CD4-positive, CD25-positive, alpha-beta regulatory T cell (primary cell): ENCODE measurements around the gene DAD1. TPM values are rescaled to one million over a fixed set of nuclear protein-coding genes. Genes with fewer than 3 reads are reported as not detected.
"Not testable (repeated sequence)": the region's sequence is repeated elsewhere in the genome, so short reads cannot be mapped to it uniquely, and the experiment has no call there.

Source experiments
- ATAC-seq, 2 donors: fragments of 150-1000 bp; cut with Tn5 transposase; one replicate each; pipeline ENCODE4 v1.10.0; 2021; ENCODE audit warnings: low read depth in 2 of 2, moderate number of reproducible peaks in 2 of 2, moderate library complexity in 1 of 2
- DNase-seq, 3 donors: peaks; one replicate each; pipeline versions ENCODE4 v3.0.0 to v3.0.0-alpha.2; 2012 to 2022; ENCODE audit warnings: mixed read lengths in 1 of 3
- H3K27ac ChIP-seq: one replicate; pipeline ENCODE4 v1.7.0; 2013; ENCODE audit warnings: mild to moderate bottlenecking, low read length; ENCODE audit not compliant: insufficient read depth, poor library complexity, severe bottlenecking
- H3K27me3 ChIP-seq: one replicate; pipeline ENCODE4 v1.7.0; 2013; ENCODE audit warnings: low read length; ENCODE audit not compliant: control insufficient read depth, insufficient read depth
- H3K36me3 ChIP-seq: one replicate; pipeline ENCODE4 v1.7.0; 2013; ENCODE audit warnings: mild to moderate bottlenecking, low read length, moderate library complexity; ENCODE audit not compliant: control insufficient read depth, insufficient read depth
- H3K4me1 ChIP-seq: 2 replicates; pipeline ENCODE4 v1.7.0; 2013; ENCODE audit warnings: mild to moderate bottlenecking, low read length; ENCODE audit not compliant: insufficient read depth, control insufficient read depth, poor library complexity, severe bottlenecking
- H3K4me3 ChIP-seq: one replicate; pipeline ENCODE4 v1.7.0; 2013; ENCODE audit warnings: low read depth, mild to moderate bottlenecking, low read length, moderate library complexity
- H3K9me3 ChIP-seq, 2 experiments: 1 replicate in 1 of 2; 2 replicates in 1 of 2; pipeline ENCODE4 v1.7.0; 2013; ENCODE audit warnings: low read length in 2 of 2, mild to moderate bottlenecking in 1 of 2, moderate library complexity in 1 of 2; ENCODE audit not compliant: control insufficient read depth in 2 of 2
- H3K27ac Mint-ChIP-seq, 3 donors: one replicate each; pipeline ENCODE4 v1.8.0; 2020 to 2022; ENCODE audit warnings: mild to moderate bottlenecking in 3 of 3, mixed read lengths in 3 of 3, moderate library complexity in 2 of 3
- H3K27me3 Mint-ChIP-seq: one replicate; pipeline ENCODE4 v1.8.0; 2022; ENCODE audit warnings: mild to moderate bottlenecking, mixed read lengths
- H3K36me3 Mint-ChIP-seq: one replicate; pipeline ENCODE4 v1.8.0; 2020; ENCODE audit warnings: mixed read lengths
- H3K4me1 Mint-ChIP-seq, 4 donors: one replicate each; pipeline ENCODE4 v1.8.0; 2020 to 2022; ENCODE audit warnings: mixed read lengths in 4 of 4, mild to moderate bottlenecking in 1 of 4
- H3K4me3 Mint-ChIP-seq, 4 donors: one replicate each; pipeline ENCODE4 v1.8.0; 2020 to 2022; ENCODE audit warnings: mild to moderate bottlenecking in 4 of 4, mixed read lengths in 4 of 4, moderate library complexity in 3 of 4
- H3K9me3 Mint-ChIP-seq, 7 donors: one replicate each; pipeline ENCODE4 v1.8.0; 2020 to 2022; ENCODE audit warnings: mixed read lengths in 7 of 7, mild to moderate bottlenecking in 3 of 7, moderate library complexity in 2 of 7
- polyA plus RNA-seq, 4 donors: library from polyadenylated mRNA; unstranded; fragments of 300-500 nt; fragmentation: Illumina TruSeq; gene quantifications; one replicate each; pipeline ENCODE4 v1.2.3, GENCODE V29; 2021
- total RNA-seq: library from RNA; stranded (reverse); gene quantifications from one replicate; pipeline ENCODE4 v1.2.3, GENCODE V29; 2022

The DAD1 gene
- total and polyA plus RNA-seq, 5 donors from 2014 or later = 81.8 to 720 (median 683) TPM

GRCh38 chr14:22626590-22626989 is 37.6 kb upstream of the DAD1 start:
- no peak for DNase-seq
- Mint-ChIP-seq H3K27me3 (peaks cover 48% of the 10 kb centered on the region), H3K4me3 (no peak overlapping the region), H3K9me3 (peaks cover 0 to 13% (median 5%) of the 10 kb centered on the region in 7 donors), H3K27ac (no peak overlapping the region), H3K4me1 (peaks cover 0 to 8% (median under 1%) of the 10 kb centered on the region in 4 donors), H3K36me3 (no peaks in the 10 kb centered on the region)
- no peak overlapping the region for H3K27ac ChIP-seq
- no peak overlapping the region for H3K4me3 ChIP-seq
- H3K27me3 ChIP-seq = peaks cover 13% of the 10 kb centered on the region
- no peaks in the 10 kb centered on the region for H3K9me3 ChIP-seq
- no peaks in the 10 kb centered on the region for H3K4me1 ChIP-seq
- no peaks in the 10 kb centered on the region for H3K36me3 ChIP-seq
- ATAC-seq = no peak

GRCh38 chr14:22623047-22623446 is 34.0 kb upstream of the DAD1 start:
- ATAC-seq (no peak), DNase-seq (no peak)
- Histone ChIP-seq H3K9me3 (no peaks in the 10 kb centered on the region), H3K4me1 (no peaks in the 10 kb centered on the region), H3K36me3 (no peaks in the 10 kb centered on the region), H3K27ac (no peak overlapping the region), H3K27me3 (peaks cover 3% of the 10 kb centered on the region), H3K4me3 (no peak overlapping the region)
- H3K9me3 Mint-ChIP-seq = peaks cover 0 to 2% (median 0%) of the 10 kb centered on the region in 7 donors
- peaks cover 0 to 8% (median under 1%) of the 10 kb centered on the region in 4 donors for H3K4me1 Mint-ChIP-seq
- no peak overlapping the region for H3K4me3 Mint-ChIP-seq
- H3K36me3 Mint-ChIP-seq = no peaks in the 10 kb centered on the region
- H3K27ac Mint-ChIP-seq = no peak overlapping the region
- H3K27me3 Mint-ChIP-seq = peaks cover 24% of the 10 kb centered on the region

GRCh38 chr14:22622255-22622654 is 33.2 kb upstream of the DAD1 start:
- no peak for DNase-seq

GRCh38 chr14:22615765-22616164 is 26.7 kb upstream of the DAD1 start:
- H3K36me3 ChIP-seq, ATAC-seq, H3K9me3 Mint-ChIP-seq, H3K27ac Mint-ChIP-seq, H3K4me1 ChIP-seq, H3K27me3 Mint-ChIP-seq, H3K4me3 ChIP-seq, H3K4me3 Mint-ChIP-seq, DNase-seq, H3K4me1 Mint-ChIP-seq, H3K27me3 ChIP-seq, H3K27ac ChIP-seq, H3K9me3 ChIP-seq: not testable (repeated sequence)
- H3K36me3 Mint-ChIP-seq = peaks cover 13% of the 10 kb centered on the region

More at GRCh38 chr14:22622255-22622654, 33.2 kb upstream of the DAD1 start:
- H3K36me3 ChIP-seq = no peaks in the 10 kb centered on the region
- no peak overlapping the region for H3K4me3 Mint-ChIP-seq
- peaks cover 0 to 8% (median under 1%) of the 10 kb centered on the region in 4 donors for H3K4me1 Mint-ChIP-seq
- no peak overlapping the region for H3K27ac ChIP-seq
- no peaks in the 10 kb centered on the region for H3K4me1 ChIP-seq
- peaks cover 3% of the 10 kb centered on the region for H3K27me3 ChIP-seq
- no peak for ATAC-seq
- H3K27ac Mint-ChIP-seq = no peak overlapping the region
- no peaks in the 10 kb centered on the region for H3K9me3 ChIP-seq
- H3K9me3 Mint-ChIP-seq = peaks cover 0 to 2% (median 0%) of the 10 kb centered on the region in 7 donors
- peaks cover 19% of the 10 kb centered on the region for H3K27me3 Mint-ChIP-seq
- no peaks in the 10 kb centered on the region for H3K36me3 Mint-ChIP-seq
- no peak overlapping the region for H3K4me3 ChIP-seq

- H3K27me3 ChIP-seq = no peaks in the 10 kb centered on the region
- no peak overlapping the region for H3K27ac ChIP-seq
- DNase-seq = no peak
- no peak overlapping the region for H3K27ac Mint-ChIP-seq
- no peaks in the 10 kb centered on the region for H3K4me1 ChIP-seq
- peaks cover 17% of the 10 kb centered on the region for H3K36me3 ChIP-seq
- no peak overlapping the region for H3K4me3 Mint-ChIP-seq
- H3K4me3 ChIP-seq = no peak overlapping the region
- no peaks in the 10 kb centered on the region for H3K27me3 Mint-ChIP-seq
- H3K36me3 Mint-ChIP-seq = peaks cover 25% of the 10 kb centered on the region
- H3K9me3 Mint-ChIP-seq = peaks cover 0 to 3% (median 0%) of the 10 kb centered on the region in 7 donors
- H3K4me1 Mint-ChIP-seq = peaks cover 0 to 2% (median 0%) of the 10 kb centered on the region in 4 donors
- no peak for ATAC-seq
- H3K9me3 ChIP-seq = no peaks in the 10 kb centered on the region
Observed at GRCh38 chr14:22614240-22614799, 25.3 kb upstream of the DAD1 start.

- Mint-ChIP-seq H3K4me3 (no peak overlapping the region), H3K27me3 (no peaks in the 10 kb centered on the region), H3K4me1 (peaks cover 0 to 2% (median 0%) of the 10 kb centered on the region in 4 donors), H3K9me3 (peaks cover 0 to 3% (median 0%) of the 10 kb centered on the region in 7 donors), H3K27ac (no peak overlapping the region), H3K36me3 (peaks cover 25% of the 10 kb centered on the region)
- Histone ChIP-seq H3K36me3 (peaks cover 17% of the 10 kb centered on the region), H3K9me3 (no peaks in the 10 kb centered on the region), H3K27ac (no peak overlapping the region), H3K4me3 (no peak overlapping the region), H3K27me3 (no peaks in the 10 kb centered on the region), H3K4me1 (no peaks in the 10 kb centered on the region)
- ATAC-seq (no peak), DNase-seq (no peak)
Observed at GRCh38 chr14:22613736-22614239, 24.8 kb upstream of the DAD1 start.

GRCh38 chr14:22613106-22613695 is 24.2 kb upstream of the DAD1 start:
- DNase-seq = no peak
- peak overlapping the region in 1 of 3 donors; percentile 72 for H3K27ac Mint-ChIP-seq
- Histone ChIP-seq H3K27ac (no peak overlapping the region), H3K9me3 (no peaks in the 10 kb centered on the region), H3K27me3 (no peaks in the 10 kb centered on the region), H3K4me1 (no peaks in the 10 kb centered on the region), H3K4me3 (no peak overlapping the region), H3K36me3 (peaks cover 17% of the 10 kb centered on the region)
- ATAC-seq = no peak
- H3K27me3 Mint-ChIP-seq = no peaks in the 10 kb centered on the region
- H3K9me3 Mint-ChIP-seq = peaks cover 0 to 3% (median 0%) of the 10 kb centered on the region in 7 donors
- peaks cover 28% of the 10 kb centered on the region for H3K36me3 Mint-ChIP-seq
- peaks cover 0 to 2% (median 0%) of the 10 kb centered on the region in 4 donors for H3K4me1 Mint-ChIP-seq
- H3K4me3 Mint-ChIP-seq = no peak overlapping the region

GRCh38 chr14:22610931-22611330 is 21.9 kb upstream of the DAD1 start:
- Mint-ChIP-seq H3K9me3 (peaks cover 0 to 3% (median 0%) of the 10 kb centered on the region in 7 donors), H3K4me3 (no peak overlapping the region), H3K4me1 (peaks cover 0 to 2% (median 0%) of the 10 kb centered on the region in 4 donors), H3K27ac (no peak overlapping the region), H3K36me3 (peaks cover 44% of the 10 kb centered on the region), H3K27me3 (no peaks in the 10 kb centered on the region)
- no peak for DNase-seq
- H3K9me3 ChIP-seq = no peaks in the 10 kb centered on the region
- H3K4me1 ChIP-seq = no peaks in the 10 kb centered on the region
- H3K27me3 ChIP-seq = no peaks in the 10 kb centered on the region
- H3K36me3 ChIP-seq = peaks cover 36% of the 10 kb centered on the region
- H3K4me3 ChIP-seq = no peak overlapping the region
- ATAC-seq = no peak
- no peak overlapping the region for H3K27ac ChIP-seq
